Measurements from ENCODE around the gene PPP2R1B. TPM values are rescaled to one million over a fixed set of nuclear protein-coding genes. Genes with fewer than 3 reads are reported as not detected.
A peak's percentile ranks its signal among the peaks of the same experiment; 100 is the strongest.

The PPP2R1B gene
- total and polyA plus RNA-seq, 2 donors (not counting 3 experiments of a cell fraction or from before 2014, with no cell fraction given) = 18.0 to 50.8 TPM

DNA sequence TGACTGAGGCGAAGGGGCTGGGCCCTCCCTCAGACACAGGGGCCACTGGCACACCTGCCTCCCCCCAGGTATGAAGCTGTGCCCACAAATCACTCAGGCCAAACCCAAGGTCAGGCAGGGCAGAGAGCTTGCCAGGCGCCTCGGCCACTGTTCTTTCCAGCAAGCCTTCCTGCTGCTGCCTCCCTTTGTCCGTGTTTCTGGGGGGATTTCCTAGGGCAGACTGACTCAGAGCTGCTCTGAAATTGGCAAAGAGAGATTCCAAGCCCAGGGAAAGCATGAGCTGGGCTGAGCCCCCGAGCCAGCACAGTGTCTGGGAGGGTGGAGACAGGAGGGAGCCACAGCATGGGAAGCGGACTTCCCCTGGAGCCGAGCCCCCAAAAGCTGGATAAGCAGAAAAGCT is 33.2 kb downstream of the PPP2R1B start:
- Histone ChIP-seq H3K4me2 (ENCODE audit: insufficient read depth, low read length) (no peak overlapping the region), H3K79me2 (ENCODE audit: control insufficient read depth, insufficient read depth, low read length) (no peaks in the 10 kb centered on the region), H3K4me3 (replicated peaks in 1 of 3; ENCODE audit: insufficient read depth in 1 of 3, low read depth in 1 of 3, low read length in 3 of 3) (no peak overlapping the region), H3K9me3 (replicated peaks; ENCODE audit: control insufficient read depth, insufficient read depth, low read length) (no peaks in the 10 kb centered on the region), H2AFZ (ENCODE audit: low read depth, low read length) (no peak overlapping the region), H3K9me1 (replicated peaks; ENCODE audit: control insufficient read depth, extremely low read depth, insufficient read depth, low read length) (no peaks in the 10 kb centered on the region), H3K36me3 (ENCODE audit: control insufficient read depth in 2 of 2, extremely low read depth in 1 of 2, insufficient read depth in 2 of 2, low read length in 2 of 2) (no peaks in the 10 kb centered on the region), H3K9ac (replicated peaks; ENCODE audit: extremely low read depth, insufficient read depth, low read length) (peak overlapping the region; percentile 35), H3K27me3 (ENCODE audit: control insufficient read depth in 2 of 2, insufficient read depth in 2 of 2, low read length in 2 of 2) (no peaks in the 10 kb centered on the region), H4K20me1 (replicated peaks; ENCODE audit: control insufficient read depth, extremely low read depth, insufficient read depth, low read length) (no peaks in the 10 kb centered on the region), H3K4me1 (ENCODE audit: control insufficient read depth, extremely low read depth, insufficient read depth, low read length) (peaks cover 64% of the 10 kb centered on the region), H3K27ac (ENCODE audit: insufficient read depth, low read depth, low read length) (peak overlapping the region; percentile 60)
- ChIA-PET POLR2A (interaction anchor here (0.5 to 1.2 kb wide), 3 partner anchors 9 to 33 kb away, joined by 3 to 7 read pairs (median 5); partner anchors contain the start of gene PPP2R1B), CTCF (interaction anchor here (0.8 to 3.3 kb wide), 8 partner anchors 9 to 138 kb away, joined by 3 to 35 read pairs (median 6); partner anchors contain the start of genes ALG9 and PPP2R1B)
- intact Hi-C loops (cut with micrococcal nuclease) = no loop called here
- no TSS peak for BruUV-seq (replicated peaks)
- dilution Hi-C loops (cut with MboI; ENCODE audit: extremely low pct_ligation_motif_present, low sequenced_read_pairs) = no loop called here
- DNase-seq (ENCODE audit: low read depth, low spot score) = peak; percentile 96
- TF ChIP-seq FOS (IDR thresholded peaks at IDR 0.05; ENCODE audit: borderline replicate concordance, insufficient read depth, low read length) (peak; percentile 51), EZH2 (IDR thresholded peaks at IDR 0.05; ENCODE audit: borderline replicate concordance, low read depth, low read length, severe bottlenecking) (no peak), MAX (IDR thresholded peaks at IDR 0.05; ENCODE audit: insufficient read depth, insufficient read length) (no peak), POLR2AphosphoS5 (IDR thresholded peaks at IDR 0.05; ENCODE audit: insufficient read depth, low read depth, low read length) (no peak)
- peak; percentile 93 for FAIRE-seq

GRCh38 chr11:111731821-111732220 is 34.4 kb downstream of the PPP2R1B start:
- Histone ChIP-seq H3K9ac (replicated peaks; ENCODE audit: extremely low read depth, insufficient read depth, low read length) (no peak overlapping the region), H3K27me3 (ENCODE audit: control insufficient read depth in 2 of 2, insufficient read depth in 2 of 2, low read length in 2 of 2) (no peaks in the 10 kb centered on the region), H3K4me1 (ENCODE audit: control insufficient read depth, extremely low read depth, insufficient read depth, low read length) (peaks cover 53% of the 10 kb centered on the region), H4K20me1 (replicated peaks; ENCODE audit: control insufficient read depth, extremely low read depth, insufficient read depth, low read length) (no peaks in the 10 kb centered on the region), H3K4me2 (ENCODE audit: insufficient read depth, low read length) (no peak overlapping the region), H3K9me1 (replicated peaks; ENCODE audit: control insufficient read depth, extremely low read depth, insufficient read depth, low read length) (no peaks in the 10 kb centered on the region), H3K27ac (ENCODE audit: insufficient read depth, low read depth, low read length) (no peak overlapping the region), H2AFZ (ENCODE audit: low read depth, low read length) (no peak overlapping the region), H3K9me3 (replicated peaks; ENCODE audit: control insufficient read depth, insufficient read depth, low read length) (no peaks in the 10 kb centered on the region), H3K79me2 (ENCODE audit: control insufficient read depth, insufficient read depth, low read length) (no peaks in the 10 kb centered on the region), H3K36me3 (ENCODE audit: control insufficient read depth in 2 of 2, extremely low read depth in 1 of 2, insufficient read depth in 2 of 2, low read length in 2 of 2) (no peaks in the 10 kb centered on the region), H3K4me3 (replicated peaks in 1 of 3; ENCODE audit: insufficient read depth in 1 of 3, low read depth in 1 of 3, low read length in 3 of 3) (no peak overlapping the region)
- intact Hi-C loops (cut with micrococcal nuclease) = no loop called here
- no peak for FAIRE-seq
- TF ChIP-seq JUN (IDR thresholded peaks at IDR 0.05; ENCODE audit: borderline replicate concordance, insufficient read depth, insufficient read length, low read depth) (no peak), FOS (IDR thresholded peaks at IDR 0.05; ENCODE audit: borderline replicate concordance, insufficient read depth, low read length) (no peak), GATA2 (IDR thresholded peaks at IDR 0.05; ENCODE audit: insufficient read depth, insufficient read length, low read depth, low read length) (no peak), POLR2A (IDR thresholded peaks at IDR 0.05; ENCODE audit: low read depth, low read length) (no peak), EZH2 (IDR thresholded peaks at IDR 0.05; ENCODE audit: borderline replicate concordance, low read depth, low read length, severe bottlenecking) (no peak), MAX (IDR thresholded peaks at IDR 0.05; ENCODE audit: insufficient read depth, insufficient read length) (no peak), MYC (IDR thresholded peaks at IDR 0.05; ENCODE audit: low read depth, low read length) (no peak), POLR2AphosphoS5 (IDR thresholded peaks at IDR 0.05; ENCODE audit: insufficient read depth, low read depth, low read length) (no peak)
- TF ChIP-seq, protein P1, sequence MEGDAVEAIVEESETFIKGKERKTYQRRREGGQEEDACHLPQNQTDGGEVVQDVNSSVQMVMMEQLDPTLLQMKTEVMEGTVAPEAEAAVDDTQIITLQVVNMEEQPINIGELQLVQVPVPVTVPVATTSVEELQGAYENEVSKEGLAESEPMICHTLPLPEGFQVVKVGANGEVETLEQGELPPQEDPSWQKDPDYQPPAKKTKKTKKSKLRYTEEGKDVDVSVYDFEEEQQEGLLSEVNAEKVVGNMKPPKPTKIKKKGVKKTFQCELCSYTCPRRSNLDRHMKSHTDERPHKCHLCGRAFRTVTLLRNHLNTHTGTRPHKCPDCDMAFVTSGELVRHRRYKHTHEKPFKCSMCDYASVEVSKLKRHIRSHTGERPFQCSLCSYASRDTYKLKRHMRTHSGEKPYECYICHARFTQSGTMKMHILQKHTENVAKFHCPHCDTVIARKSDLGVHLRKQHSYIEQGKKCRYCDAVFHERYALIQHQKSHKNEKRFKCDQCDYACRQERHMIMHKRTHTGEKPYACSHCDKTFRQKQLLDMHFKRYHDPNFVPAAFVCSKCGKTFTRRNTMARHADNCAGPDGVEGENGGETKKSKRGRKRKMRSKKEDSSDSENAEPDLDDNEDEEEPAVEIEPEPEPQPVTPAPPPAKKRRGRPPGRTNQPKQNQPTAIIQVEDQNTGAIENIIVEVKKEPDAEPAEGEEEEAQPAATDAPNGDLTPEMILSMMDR (IDR thresholded peaks at IDR 0.05; ENCODE audit: extremely low read depth in 1 of 2, insufficient read depth in 1 of 2, low read depth in 1 of 2, low read length in 2 of 2) = no peak
- no TSS peak for BruUV-seq (replicated peaks)
- ChIA-PET POLR2A (no interaction called here), CTCF (interaction anchor here (2.0 to 3.3 kb wide), 3 partner anchors 14 to 46 kb away, joined by 5 to 21 read pairs (median 6); partner anchors contain the start of gene PPP2R1B)
- dilution Hi-C loops (cut with MboI; ENCODE audit: extremely low pct_ligation_motif_present, low sequenced_read_pairs) = no loop called here
- no peak for DNase-seq (ENCODE audit: low read depth, low spot score)
